HFF-Myc (cell line): Measurements from ENCODE around the gene MYO9A.

Experiments
- DNase-seq: peaks from one replicate; pipeline ENCODE4 v3.0.0-alpha.2; 2011; ENCODE audit warnings: low read depth; ENCODE audit errors: extremely low read depth
- H3K4me3 ChIP-seq: replicated peaks from 2 replicates; pipeline ENCODE4 v1.5.1; 2011; ENCODE audit warnings: low read depth, mild to moderate bottlenecking, control low read depth, low read length
- TF ChIP-seq, protein P1 (sequence below): IDR thresholded peaks from 2 replicates; pipeline ENCODE4 v1.5.1; 2012; ENCODE audit warnings: mild to moderate bottlenecking, low read depth, low read length, control low read depth; ENCODE audit errors: missing control alignments

MYO9A gene

DNA sequence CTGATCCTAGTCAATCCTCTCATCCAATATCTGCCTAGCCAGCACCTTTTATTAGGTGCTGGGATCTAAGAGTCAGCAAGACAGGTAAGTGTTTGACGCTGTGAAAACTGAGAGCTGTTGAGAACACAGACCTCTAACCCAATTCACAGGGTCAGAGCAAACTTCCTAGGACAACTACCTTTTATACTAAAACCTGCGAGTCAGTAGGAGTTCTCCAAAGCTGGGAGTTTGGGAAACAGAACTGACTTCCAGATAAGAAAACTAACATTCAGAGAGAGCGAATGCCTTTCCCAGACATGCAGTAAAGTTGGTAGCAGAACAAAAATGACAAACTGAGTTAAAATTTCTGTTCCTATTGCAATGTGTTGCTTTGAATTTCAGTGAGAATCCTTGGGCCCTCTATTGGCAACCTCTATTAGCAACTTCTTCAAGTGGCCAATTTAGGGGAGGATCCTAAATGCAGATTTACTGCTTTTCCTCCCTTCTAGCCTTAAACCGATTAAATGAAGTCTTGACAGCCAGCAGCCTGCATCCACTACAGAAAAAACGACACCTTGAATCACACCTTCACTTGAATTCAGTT, 296.3 kb downstream of the MYO9A start:
- no peak overlapping the region for H3K4me3 ChIP-seq
- DNase-seq = no peak
- TF ChIP-seq, protein P1, sequence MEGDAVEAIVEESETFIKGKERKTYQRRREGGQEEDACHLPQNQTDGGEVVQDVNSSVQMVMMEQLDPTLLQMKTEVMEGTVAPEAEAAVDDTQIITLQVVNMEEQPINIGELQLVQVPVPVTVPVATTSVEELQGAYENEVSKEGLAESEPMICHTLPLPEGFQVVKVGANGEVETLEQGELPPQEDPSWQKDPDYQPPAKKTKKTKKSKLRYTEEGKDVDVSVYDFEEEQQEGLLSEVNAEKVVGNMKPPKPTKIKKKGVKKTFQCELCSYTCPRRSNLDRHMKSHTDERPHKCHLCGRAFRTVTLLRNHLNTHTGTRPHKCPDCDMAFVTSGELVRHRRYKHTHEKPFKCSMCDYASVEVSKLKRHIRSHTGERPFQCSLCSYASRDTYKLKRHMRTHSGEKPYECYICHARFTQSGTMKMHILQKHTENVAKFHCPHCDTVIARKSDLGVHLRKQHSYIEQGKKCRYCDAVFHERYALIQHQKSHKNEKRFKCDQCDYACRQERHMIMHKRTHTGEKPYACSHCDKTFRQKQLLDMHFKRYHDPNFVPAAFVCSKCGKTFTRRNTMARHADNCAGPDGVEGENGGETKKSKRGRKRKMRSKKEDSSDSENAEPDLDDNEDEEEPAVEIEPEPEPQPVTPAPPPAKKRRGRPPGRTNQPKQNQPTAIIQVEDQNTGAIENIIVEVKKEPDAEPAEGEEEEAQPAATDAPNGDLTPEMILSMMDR = no peak

DNA sequence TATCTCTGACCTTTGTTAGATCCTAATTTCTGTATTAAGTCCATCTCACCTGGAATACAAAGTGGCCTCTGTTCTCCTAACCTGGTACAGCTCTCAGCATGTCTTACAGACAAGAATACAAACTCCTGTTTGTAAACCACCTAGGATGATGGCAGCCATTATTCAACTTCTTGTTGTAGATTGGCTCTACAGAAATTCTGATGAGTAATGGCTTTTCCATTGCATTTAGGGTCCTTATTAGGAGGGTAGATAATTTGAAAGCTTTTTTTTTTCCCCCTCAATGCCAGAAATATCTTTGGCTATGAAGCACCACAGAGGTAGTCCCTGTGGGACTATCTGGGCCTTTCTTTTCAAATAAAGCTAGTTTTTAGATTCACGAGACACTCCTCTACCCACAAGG, 297.8 kb downstream of the MYO9A start:
- DNase-seq = no peak
- no peak overlapping the region for H3K4me3 ChIP-seq
- TF ChIP-seq, protein P1 = no peak

DNA sequence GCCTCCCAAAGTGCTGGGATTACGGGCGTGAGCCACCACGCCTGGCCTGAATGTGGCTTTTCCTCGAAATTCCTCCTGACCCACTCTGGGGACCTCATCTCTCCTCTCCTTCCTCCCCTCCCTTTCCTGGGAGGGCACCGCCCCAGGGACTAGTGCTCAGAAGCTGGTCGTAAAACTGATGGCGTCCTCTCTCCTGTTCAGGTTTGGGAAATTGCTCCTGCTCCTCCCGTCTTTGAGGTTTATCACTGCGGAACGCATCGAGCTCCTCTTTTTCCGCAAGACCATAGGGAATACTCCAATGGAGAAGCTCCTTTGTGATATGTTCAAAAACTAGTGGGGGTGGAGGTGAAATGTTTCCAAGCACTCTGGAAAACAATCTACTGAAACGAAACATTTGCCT, 300.6 kb downstream of the MYO9A start:
- DNase-seq = no peak
- TF ChIP-seq, protein P1 = no peak
- H3K4me3 ChIP-seq = no peak overlapping the region

DNA sequence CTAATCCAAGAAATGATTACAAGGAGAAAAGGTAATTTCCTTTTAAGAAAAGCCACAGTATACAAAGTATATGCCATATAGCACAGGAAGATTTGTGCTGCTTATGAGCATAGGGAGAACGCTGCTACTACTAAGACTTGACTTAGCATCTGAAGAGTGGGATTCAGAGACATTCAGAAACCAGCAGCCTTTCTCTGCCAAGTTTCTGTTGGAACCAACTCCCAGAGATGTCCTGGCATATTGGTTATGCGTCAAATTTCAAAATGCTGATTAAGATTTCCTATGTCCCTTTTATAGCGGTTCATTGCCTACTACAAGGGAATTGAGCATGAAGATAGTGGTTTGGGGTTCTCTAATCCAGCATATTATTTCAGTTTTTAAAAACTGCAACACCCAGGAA, 302.6 kb downstream of the MYO9A start:
- TF ChIP-seq, protein P1 = no peak
- H3K4me3 ChIP-seq = no peak overlapping the region
- no peak for DNase-seq

DNA sequence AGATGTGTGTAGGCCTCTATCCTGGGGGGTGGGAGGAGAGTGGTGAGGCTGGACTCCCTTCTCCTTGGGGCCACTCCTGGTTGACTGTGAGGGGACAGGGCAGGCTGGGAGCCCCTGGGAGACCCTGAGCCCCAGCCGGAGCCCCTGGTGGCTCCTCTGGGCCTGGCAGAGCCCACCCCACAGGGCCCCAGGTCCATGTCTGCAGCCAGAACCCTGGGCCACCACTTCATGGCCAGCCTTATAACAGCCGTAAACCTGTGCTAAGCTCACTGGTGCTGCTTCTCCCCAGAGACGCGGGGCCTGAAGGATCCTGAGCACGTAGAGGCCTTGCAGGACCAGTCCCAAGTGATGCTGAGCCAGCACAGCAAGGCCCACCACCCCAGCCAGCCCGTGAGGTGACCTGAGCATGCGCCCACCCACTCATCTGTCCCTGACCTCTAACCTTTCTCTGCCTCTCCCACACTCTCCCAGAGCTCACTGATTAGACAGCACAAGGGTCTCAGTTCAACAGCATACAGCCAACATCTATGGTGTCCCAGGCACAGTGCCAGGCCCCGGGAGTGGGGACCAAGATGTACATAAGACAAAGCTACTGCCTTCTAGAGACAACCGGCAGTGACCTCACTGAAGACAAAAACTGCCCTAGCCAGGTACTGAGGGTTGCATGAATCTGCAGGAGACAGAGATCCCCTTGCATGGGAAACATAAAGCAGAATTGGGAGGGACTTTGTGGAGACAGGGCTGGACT, 304.1 kb downstream of the MYO9A start:
- DNase-seq = no peak
- no peak overlapping the region for H3K4me3 ChIP-seq
- TF ChIP-seq, protein P1 = no peak

DNA sequence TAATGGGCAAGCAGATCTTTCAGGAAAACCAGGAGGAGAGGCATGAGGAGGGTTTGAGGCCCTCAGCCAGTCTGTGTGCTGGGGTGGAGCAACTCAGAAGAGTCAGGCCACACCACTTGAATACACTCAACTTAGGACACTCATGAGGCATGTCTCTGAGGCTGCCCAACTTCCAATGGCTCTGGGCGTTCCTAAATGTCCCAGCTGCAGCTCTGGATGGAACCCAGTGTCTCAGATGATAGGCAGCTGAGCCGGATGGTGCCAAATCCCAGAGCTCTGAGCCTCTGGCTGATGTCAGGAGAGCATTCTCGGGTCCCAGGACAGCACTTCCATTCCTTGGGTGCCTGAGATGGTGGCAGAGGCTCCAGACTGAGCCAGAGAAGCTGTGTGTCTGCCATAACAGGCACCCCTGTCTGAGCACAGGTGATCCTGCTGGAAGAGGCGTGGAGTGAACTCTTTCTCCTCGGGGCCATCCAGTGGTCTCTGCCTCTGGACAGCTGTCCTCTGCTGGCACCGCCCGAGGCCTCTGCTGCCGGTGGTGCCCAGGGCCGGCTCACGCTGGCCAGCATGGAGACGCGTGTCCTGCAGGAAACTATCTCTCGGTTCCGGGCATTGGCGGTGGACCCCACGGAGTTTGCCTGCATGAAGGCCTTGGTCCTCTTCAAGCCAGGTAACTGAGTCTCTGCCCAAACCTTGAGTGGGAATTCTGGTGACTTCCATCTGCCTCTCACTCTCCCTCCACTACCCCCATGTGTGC, 304.8 kb downstream of the MYO9A start:
- H3K4me3 ChIP-seq = no peak overlapping the region
- TF ChIP-seq, protein P1 = no peak
- no peak for DNase-seq
